ENCODE data around the gene C11orf24. TPM values are rescaled to one million over a fixed set of nuclear protein-coding genes. Genes with fewer than 3 reads are reported as not detected.
A peak's percentile ranks its signal among the peaks of the same experiment; 100 is the strongest.

C11orf24 gene
- total and polyA plus RNA-seq, 9 of the 15 experiments (the other 6 are each of a cell fraction or from before 2014, with no cell fraction given), result 2.0 to 65.2 (median 32.5) TPM

- TF ChIP-seq HDAC3 (IDR thresholded peaks at IDR 0.05; ENCODE audit: borderline replicate concordance, partially characterized antibody) (no peak), ZNF592 (IDR thresholded peaks at IDR 0.05) (peak; percentile 85), ARID3B (CRISPR knock-in tag; IDR thresholded peaks at IDR 0.05; ENCODE audit: borderline replicate concordance) (no peak), ATF6 (CRISPR knock-in tag; IDR thresholded peaks at IDR 0.05) (0 out of 2 replicates have a peak, but pooled peaks have one; percentile 61), FOXK1 (CRISPR knock-in tag; IDR thresholded peaks at IDR 0.05; ENCODE audit: borderline replicate concordance) (0 out of 2 replicates have a peak, but pooled peaks have one; percentile 76), ADNP (tag; IDR thresholded peaks at IDR 0.05) (no peak), TAF7 (tag; IDR thresholded peaks at IDR 0.05) (peak; percentile 86), CEBPZ (IDR thresholded peaks at IDR 0.05; ENCODE audit: borderline replicate concordance, low read depth, low read length) (no peak), ZNF449 (CRISPR knock-in tag; IDR thresholded peaks at IDR 0.05) (no peak)
Measured at GRCh38 chr11:68271781-68272608, at the start of gene C11orf24 (continued).
